GM13976 (cell line): ENCODE measurements around the gene TENM4.

Experiments used
- DNase-seq: peaks from one replicate; pipeline ENCODE4 v3.0.0; 2012; ENCODE audit warnings: low spot score
- CTCF ChIP-seq: IDR thresholded peaks from 2 replicates; pipeline ENCODE4 v1.5.1; 2012; ENCODE audit warnings: borderline replicate concordance, mild to moderate bottlenecking; ENCODE audit not compliant: insufficient read depth; ENCODE audit errors: extremely low read depth, missing control alignments, control extremely low read depth
- in situ Hi-C: fragments of 300-500 bp; cut with MboI; formaldehyde crosslinking; loops from one replicate; pipeline ENCODE4 v1.12.0; 2022; ENCODE audit warnings: low sequenced_read_pairs, mixed read lengths, inconsistent platforms; ENCODE audit not compliant: unreplicated experiment

TENM4 gene

GRCh38 chr11:79456501-79456900 is 15.7 kb upstream of the TENM4 start:
- no peak for TF ChIP-seq CTCF
- DNase-seq: no peak
- in situ Hi-C loops: no loop called here

- in situ Hi-C loops: no loop called here
- TF ChIP-seq CTCF: no peak
- DNase-seq: no peak
Observed at GRCh38 chr11:79453617-79454016, 12.8 kb upstream of the TENM4 start.

GRCh38 chr11:79449040-79449439 is 8.2 kb upstream of the TENM4 start:
- in situ Hi-C loops: no loop called here
- TF ChIP-seq CTCF: no peak
- no peak for DNase-seq

- no peak for DNase-seq
- no peak for TF ChIP-seq CTCF
- in situ Hi-C loops: no loop called here
Observed at GRCh38 chr11:79447038-79447786, 6.4 kb upstream of the TENM4 start.

- DNase-seq: no peak
- in situ Hi-C loops: no loop called here
- TF ChIP-seq CTCF: no peak
Observed at GRCh38 chr11:79444923-79445322, 4.1 kb upstream of the TENM4 start.

- in situ Hi-C loops: no loop called here
- no peak for TF ChIP-seq CTCF
- DNase-seq: no peak
Observed at GRCh38 chr11:79441461-79441875, 638 bp upstream of the TENM4 start.
